HL-60 (cell line): Measurements from ENCODE around the gene NR3C2.

ENCODE experiments used
- DNase-seq, 2 experiments: peaks; one replicate each; pipeline ENCODE4 v3.0.0-alpha.2; 2010 to 2020; ENCODE audit warnings: low read depth in 1 of 2, low spot score in 1 of 2
- H3K27ac ChIP-seq: fragments of 250-450 bp; sonication (Bioruptor Pico); replicated peaks from 2 replicates; pipeline ENCODE4 v1.5.1; 2020; ENCODE audit warnings: mild to moderate bottlenecking, moderate library complexity
- H3K27me3 ChIP-seq: fragments of 250-450 bp; sonication (Bioruptor Pico); 2 replicates; pipeline ENCODE4 v1.5.1; 2021; ENCODE audit warnings: mild to moderate bottlenecking, moderate library complexity; ENCODE audit not compliant: insufficient read depth, poor library complexity, severe bottlenecking
- H3K4me3 ChIP-seq: replicated peaks from 2 replicates; pipeline ENCODE4 v1.5.1; 2011; ENCODE audit warnings: mild to moderate bottlenecking, control low read depth, low read length; ENCODE audit not compliant: insufficient read depth
- CTCF ChIP-seq: IDR thresholded peaks from one replicate; pipeline ENCODE4 v1.5.1; 2011; ENCODE audit warnings: low read length, control low read depth, inconsistent platforms; ENCODE audit not compliant: insufficient read depth
- GABPA ChIP-seq: IDR thresholded peaks from 2 replicates; pipeline ENCODE4 v1.6.1; 2012; ENCODE audit warnings: low read depth
- POLR2AphosphoS5 ChIP-seq: IDR thresholded peaks from 2 replicates; pipeline ENCODE4 v1.6.1; 2012; ENCODE audit warnings: low read depth
- REST ChIP-seq: IDR thresholded peaks from 2 replicates; pipeline ENCODE4 v1.6.1; 2012; ENCODE audit warnings: low read depth; ENCODE audit not compliant: insufficient replicate concordance
- SPI1 ChIP-seq: IDR thresholded peaks from 2 replicates; pipeline ENCODE4 v1.6.1; 2012; ENCODE audit warnings: low read depth, mild to moderate bottlenecking, borderline replicate concordance

Gene NR3C2

GRCh38 chr4:148097801-148098200 lies 344.4 kb downstream of the NR3C2 start:
- no peak for DNase-seq
- Histone ChIP-seq H3K4me3 (no peak overlapping the region), H3K27me3 (no peaks in the 10 kb centered on the region), H3K27ac (no peak overlapping the region)
- no peak for TF ChIP-seq GABPA
- no peak for TF ChIP-seq POLR2AphosphoS5
- TF ChIP-seq REST = no peak
- TF ChIP-seq CTCF = no peak

- H3K27ac ChIP-seq = no peak overlapping the region
- H3K27me3 ChIP-seq = no peaks in the 10 kb centered on the region
- DNase-seq = no peak
- no peak overlapping the region for H3K4me3 ChIP-seq
- no peak for TF ChIP-seq GABPA
- TF ChIP-seq REST = no peak
- TF ChIP-seq CTCF = no peak
- TF ChIP-seq SPI1 = no peak
- TF ChIP-seq POLR2AphosphoS5 = no peak
Observed at GRCh38 chr4:148095346-148095923, 346.8 kb downstream of the NR3C2 start.

GRCh38 chr4:148094149-148094548 lies 348.1 kb downstream of the NR3C2 start:
- no peak overlapping the region for H3K4me3 ChIP-seq
- no peak for DNase-seq
- TF ChIP-seq CTCF = no peak
- TF ChIP-seq REST = no peak
- H3K27ac ChIP-seq = no peak overlapping the region
- no peaks in the 10 kb centered on the region for H3K27me3 ChIP-seq
